Measurements from ENCODE around the gene IQGAP3.
A peak's percentile ranks its signal among the peaks of the same experiment; 100 is the strongest.
"Not testable (repeated sequence)": the region's sequence is repeated elsewhere in the genome, so short reads cannot be mapped to it uniquely, and the experiment has no call there.

DNA sequence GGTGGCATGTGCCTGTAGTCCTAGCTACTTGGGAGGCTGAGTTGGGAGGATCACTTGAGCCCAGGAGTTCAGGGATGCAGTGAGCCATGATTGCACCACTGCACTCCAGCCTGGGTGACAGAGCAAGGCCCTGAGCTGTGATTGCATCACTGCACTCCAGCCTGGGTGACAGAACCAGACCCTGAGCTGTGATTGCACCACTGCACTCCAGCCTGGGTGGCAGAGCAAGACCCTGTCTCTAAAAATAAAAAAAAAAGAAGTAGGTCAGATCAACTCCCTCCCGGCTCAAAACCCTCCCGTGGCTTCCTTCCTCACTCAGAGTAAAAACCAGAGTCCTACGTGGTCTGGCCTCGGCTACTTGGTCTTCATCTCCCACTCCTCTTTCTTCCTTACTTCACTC is 19.4 kb downstream of the IQGAP3 start:
- TF ChIP-seq, protein P1, sequence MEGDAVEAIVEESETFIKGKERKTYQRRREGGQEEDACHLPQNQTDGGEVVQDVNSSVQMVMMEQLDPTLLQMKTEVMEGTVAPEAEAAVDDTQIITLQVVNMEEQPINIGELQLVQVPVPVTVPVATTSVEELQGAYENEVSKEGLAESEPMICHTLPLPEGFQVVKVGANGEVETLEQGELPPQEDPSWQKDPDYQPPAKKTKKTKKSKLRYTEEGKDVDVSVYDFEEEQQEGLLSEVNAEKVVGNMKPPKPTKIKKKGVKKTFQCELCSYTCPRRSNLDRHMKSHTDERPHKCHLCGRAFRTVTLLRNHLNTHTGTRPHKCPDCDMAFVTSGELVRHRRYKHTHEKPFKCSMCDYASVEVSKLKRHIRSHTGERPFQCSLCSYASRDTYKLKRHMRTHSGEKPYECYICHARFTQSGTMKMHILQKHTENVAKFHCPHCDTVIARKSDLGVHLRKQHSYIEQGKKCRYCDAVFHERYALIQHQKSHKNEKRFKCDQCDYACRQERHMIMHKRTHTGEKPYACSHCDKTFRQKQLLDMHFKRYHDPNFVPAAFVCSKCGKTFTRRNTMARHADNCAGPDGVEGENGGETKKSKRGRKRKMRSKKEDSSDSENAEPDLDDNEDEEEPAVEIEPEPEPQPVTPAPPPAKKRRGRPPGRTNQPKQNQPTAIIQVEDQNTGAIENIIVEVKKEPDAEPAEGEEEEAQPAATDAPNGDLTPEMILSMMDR (IDR thresholded peaks at IDR 0.05 in 8 of 11, conservative IDR thresholded peaks at IDR 0.05 in 3 of 11) = not testable (repeated sequence)
- TF ChIP-seq POLR2AphosphoS5 (IDR thresholded peaks at IDR 0.05) = peak in 1 of 3 donors; percentile 17
- TF ChIP-seq POLR2A (IDR thresholded peaks at IDR 0.05) = not testable (repeated sequence)
